ENCODE measurements around the gene PLK3.
A peak's percentile ranks its signal among the peaks of the same experiment; 100 is the strongest.
"Not testable (repeated sequence)": the region's sequence is repeated elsewhere in the genome, so short reads cannot be mapped to it uniquely, and the experiment has no call there.

Gene PLK3

DNA sequence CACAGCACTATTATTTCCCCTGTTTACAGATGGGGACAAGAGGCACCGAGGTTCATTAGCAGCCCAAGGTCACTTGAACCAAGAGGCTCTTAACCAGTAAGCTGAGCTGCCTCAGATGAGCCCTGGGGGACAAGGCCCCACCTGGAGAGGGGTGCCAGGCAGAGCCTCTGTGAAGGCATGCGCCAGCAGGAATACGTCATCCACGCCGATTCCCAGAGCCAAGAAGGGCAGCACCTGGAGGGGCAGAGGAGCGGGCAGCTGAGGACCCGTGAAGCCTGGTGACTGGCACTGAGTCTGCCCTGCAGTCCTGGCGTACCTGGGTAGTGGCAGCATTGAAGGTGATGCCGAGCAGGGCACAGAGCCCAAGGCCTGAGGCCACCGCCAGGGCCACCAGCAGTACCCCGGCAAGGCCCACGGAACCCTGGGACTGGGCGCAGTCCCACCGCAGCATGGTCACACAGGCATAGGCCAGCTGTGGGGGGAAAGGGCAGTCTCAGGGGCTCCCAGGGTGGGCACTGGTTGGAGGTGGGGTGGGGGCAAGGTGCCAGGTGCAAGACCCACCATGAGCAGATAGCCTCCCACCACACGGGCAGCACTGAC lies 28.8 kb downstream of the PLK3 start:
- no peak for DNase-seq

DNA sequence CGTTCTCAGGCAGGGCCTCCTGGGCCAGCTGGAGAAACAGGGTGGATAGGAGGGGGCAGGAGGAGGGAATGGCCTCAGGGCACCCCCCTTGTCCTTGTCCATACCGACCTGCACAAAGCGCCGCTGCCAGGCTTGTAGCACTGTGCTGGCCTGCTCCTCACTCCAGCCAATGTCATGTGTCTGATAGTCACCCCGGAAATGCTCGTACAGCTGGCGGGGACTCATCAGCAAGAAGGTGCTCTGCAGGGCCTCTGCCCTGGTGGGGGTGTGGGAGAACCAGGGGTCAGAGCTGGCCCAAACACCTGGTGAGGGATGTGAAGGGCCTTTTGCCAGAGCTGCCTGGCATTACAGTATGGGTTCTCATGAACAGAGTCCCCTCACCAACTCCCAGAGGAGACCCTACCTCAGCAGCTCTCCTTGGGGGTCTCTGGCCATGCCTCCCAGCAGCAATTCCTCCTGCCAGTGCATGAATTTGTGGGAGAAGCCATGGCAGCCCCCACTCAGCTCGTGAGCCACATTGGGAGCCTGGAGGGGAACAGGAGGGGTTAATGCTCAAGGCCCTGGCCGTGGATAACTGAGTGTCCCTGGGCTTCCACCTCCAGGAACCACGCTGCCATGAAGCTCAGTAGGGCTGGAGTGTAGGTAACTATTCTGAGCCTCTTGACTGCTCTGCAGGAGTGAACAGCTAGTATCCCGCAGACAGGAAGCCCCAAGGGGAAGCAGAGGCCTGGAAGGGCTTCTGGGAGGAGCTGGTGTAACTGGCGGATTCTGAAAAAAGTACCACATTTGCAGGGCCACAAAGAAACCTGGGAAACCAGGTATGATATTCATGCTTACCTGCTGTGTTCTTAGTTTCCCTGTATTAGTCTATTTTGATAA lies 29.6 kb downstream of the PLK3 start:
- no peak for DNase-seq

DNA sequence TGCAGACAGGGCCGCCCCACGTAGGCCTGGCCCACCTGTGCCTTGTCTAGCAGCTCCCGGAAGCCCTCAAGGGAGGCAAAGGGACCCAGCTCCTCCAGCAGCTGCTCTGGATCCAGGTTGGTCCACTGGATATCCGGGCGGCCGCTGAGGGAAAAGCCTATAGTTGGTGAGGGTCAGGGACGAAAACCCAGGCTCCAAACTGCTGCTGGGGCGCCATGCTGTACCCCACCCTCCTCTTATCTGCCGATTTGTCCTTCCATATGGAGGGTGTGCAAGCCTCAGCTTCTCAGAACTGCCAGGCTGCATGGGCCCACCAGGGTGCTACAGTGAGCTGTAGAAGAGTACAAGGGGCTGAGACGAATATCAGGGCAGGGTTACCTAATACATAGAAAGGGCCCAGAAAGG lies 30.7 kb downstream of the PLK3 start:
- no peak for DNase-seq

DNA sequence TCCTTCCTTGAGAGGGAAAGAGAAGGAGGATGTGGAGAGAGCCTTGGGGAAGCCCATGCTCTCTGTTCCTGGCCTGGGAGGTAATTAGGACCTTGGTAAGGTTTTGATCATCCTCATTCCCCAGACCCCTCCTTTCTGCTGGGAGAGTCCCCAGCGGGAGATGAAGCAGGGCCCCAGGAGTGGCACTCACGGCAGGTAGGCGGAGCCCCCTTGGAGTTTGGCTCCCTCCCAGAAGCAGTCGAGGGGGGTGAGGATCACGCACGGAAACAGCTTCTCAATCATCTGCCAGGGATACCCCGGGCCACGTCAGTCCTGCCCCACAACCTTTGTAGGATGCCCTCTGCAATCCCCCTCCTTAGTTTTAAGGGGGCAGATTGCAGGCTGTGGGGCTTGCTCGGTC lies 31.3 kb downstream of the PLK3 start:
- DNase-seq = no peak

DNA sequence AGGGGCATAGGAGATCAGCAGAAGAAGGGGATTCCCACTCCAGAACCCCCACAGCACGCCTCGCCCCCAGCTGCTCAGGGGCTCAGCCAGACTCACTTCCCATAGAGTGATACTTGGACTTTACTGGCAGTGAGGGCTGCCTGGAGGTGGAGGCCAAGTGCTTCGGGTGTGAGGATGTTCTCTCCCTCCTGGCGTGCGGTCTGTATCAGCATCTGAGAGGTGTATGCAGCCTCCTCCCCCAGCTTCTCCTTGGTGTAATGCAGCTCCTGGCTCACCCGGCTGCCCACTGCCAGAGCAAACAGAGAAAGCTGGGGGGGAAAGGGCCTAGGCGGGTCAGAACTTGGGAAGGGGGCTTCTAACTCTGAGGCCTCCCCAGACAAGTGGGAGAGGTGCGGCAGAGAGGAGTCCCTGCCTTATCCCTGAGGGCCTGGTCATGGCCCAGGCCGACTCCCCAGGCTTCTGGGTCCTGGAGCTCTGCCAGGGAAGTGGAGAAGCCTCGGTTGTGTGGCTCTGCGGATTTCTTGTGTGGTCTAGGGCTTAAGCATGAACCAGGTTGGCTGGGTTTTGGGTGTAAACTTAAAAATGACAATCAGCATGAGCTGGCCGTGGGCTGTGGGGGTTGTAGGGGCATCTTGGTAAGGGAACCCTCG lies 32.0 kb downstream of the PLK3 start:
- DNase-seq = no peak

DNA sequence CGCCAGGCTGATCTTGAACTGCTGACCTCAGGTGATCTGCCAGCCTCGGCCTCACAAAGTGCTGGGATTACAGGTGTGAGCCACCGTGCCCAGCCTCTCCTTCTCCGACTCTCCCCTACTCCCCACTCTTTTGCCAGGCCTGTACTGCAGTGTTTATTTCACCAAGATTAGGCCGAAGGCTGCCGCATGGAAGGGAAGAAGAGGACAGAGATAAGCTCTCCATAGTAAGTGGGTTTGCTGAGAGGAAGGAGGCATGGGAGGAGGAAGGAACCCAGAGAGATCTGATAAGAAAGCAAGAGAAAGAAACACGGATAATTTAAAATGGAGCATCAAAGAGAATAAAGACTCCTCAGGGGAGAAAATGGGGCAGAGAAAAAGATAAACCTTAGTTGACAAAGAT lies 34.2 kb downstream of the PLK3 start:
- DNase-seq = no peak

DNA sequence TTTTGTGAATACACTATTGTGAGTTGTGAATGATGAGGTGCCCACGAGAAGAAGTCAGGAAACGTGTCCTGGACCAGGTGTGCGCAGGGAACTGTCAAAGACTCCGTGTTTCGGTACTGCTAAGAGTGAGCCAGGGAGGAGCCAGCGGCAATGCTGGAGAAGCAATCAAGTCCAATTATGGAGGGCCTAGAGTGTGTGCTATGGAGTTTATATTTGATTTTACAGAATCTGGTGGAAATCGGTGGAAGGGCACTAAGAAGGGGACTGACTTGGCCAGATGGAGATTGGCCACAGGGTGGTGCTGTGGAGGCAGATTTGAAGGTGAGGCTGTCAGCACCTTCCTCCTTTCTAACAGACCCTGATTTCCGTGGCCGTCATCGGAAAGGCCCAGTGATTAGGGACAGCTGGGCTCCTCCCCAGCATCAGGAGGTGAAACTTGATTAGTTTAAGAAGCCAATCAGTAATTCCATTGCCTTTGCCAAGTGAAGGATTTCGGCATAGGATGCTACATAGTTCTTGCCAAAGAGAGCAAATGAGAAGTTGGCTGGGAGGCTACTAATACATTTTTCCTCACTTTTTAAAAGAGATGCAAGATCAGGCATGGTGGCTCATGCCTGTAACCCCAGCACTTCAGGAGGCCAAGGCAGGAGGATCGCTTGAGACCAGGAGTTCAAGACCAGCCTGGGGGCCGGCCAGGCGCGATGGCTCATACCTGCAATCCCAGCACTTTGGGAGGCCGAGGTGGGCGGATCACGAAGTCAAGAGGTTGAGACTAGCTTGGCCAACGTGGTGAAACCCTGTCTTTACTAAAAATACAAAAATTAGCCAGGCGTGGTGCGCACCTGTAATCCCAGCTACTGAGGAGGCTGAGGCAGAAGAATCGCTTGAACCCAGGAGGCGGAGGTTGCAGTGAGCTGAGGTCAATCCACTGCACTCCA lies 35.8 kb downstream of the PLK3 start:
- peak; percentile 89 for DNase-seq

DNA sequence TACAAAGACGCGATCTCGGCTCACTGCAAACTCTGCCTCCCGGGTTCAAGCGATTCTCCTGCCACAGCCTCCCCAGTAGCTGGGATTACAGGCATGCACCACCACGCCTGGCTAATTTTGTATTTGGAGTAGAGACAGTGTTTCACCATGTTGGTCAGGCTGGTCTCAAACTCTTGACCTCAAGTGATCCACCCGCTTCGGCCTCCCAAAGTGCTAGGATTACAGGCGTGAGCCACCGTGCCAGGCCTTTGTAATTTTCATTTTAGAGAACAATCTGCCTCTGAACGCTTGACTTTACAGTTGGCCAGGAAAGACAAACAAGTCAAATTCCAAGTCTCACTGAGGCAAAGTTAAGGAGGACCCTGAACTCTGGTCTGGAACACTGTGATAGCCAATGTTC lies 38.1 kb downstream of the PLK3 start:
- not testable (repeated sequence) for DNase-seq

DNA sequence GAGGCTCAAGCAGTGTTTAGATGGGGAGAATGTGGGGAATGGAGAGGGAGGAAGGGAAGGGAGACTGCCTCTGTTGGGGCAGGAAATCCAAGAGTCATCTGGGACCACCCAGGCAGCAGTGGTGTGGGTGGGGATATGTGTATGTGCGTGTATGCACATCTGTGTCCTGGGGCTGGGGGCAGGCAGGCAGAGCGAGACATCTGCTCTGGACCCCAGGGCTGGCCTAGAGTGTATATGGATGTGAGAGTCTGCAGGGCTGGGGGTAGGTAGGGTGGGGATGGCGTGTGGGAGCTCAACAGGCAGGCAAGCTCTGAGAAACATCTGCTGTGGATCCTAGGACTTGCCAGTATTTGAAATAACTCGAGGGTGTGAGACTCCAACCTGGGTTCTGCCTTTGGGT lies 39.4 kb downstream of the PLK3 start:
- DNase-seq = peak; percentile 81

DNA sequence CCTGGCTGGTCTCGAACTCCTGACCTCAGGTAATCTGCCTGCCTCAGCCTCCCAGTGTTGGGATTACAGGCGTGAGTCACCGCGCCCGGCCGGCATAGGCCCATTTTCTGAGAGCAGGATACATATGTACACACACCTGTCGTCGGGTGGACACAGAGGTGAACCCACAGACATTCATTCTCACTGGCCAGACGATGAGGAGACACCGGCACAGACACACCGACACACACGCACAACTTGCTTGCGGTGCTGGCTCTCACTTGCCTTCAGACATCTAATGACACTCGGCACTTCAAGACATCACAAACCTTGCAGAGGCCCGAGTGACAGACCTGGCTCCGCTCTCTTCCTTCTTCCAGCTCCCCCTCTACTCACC lies 42.3 kb downstream of the PLK3 start:
- no peak for DNase-seq

DNA sequence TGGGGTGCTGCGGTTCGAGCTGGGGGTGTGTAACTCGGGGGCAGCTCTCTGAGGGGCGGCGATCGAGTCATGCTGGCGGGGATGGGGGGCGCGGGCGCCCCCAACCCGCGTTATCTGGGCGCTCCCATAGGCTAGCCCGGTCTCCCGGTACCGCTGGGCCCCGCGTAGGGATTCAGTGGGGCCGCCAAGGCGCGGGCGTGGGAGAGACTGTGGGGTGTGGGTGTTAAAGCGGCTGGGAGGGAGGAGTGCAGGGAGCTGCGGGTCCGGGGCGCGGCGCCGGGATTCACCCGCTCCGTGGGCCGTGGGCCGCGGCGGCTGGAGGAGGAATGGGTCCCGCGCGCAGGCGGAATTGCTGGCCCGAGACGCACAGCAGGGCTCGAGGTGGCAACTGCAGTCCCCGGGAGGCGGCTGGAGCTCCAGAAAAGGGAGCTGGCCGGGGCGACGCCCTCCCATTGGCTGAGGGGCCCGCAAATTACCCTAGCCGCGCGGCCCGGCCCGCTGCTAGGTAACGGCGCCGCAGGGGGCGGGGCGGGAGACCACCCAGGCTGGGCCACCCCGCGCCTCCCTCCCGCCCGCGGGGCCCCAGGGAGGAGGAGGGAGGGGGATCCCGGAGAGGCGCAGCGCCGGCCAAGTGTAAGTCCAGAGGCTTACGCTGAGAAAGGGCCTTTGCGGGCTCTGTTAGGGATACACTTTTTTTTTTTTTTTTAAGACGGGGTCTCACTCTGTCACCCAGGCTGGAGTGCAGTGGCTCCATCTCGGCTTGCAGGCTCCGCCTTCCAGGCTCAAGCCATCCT lies 42.9 kb downstream of the PLK3 start, which contains the start of gene PTCH2:
Gene PTCH2 (minus strand): TSS at position 392 of the 794 bp plus-strand sequence. CDS start 321 bp downstream, at position 71.
- DNase-seq = peak; percentile 89

DNA sequence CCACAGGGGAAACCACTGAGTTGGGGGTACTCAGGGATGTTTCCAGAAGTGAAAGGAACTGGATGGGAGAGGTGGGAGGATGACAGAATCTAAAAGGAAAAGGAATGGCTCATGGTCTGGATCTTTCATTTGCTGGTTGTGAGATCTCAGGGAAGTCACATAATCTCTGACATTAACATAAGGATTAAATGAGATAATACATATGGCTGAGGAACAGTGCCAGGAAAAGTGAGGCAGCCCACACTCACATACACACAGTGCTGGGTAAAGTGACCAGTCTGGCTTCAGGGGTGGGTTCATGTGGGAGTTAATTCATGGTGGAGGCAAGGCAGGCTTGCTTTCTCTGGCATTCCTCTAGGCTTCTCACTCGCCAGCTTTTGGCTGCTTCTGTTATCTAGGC lies 46.8 kb downstream of the PLK3 start:
- DNase-seq = no peak

DNA sequence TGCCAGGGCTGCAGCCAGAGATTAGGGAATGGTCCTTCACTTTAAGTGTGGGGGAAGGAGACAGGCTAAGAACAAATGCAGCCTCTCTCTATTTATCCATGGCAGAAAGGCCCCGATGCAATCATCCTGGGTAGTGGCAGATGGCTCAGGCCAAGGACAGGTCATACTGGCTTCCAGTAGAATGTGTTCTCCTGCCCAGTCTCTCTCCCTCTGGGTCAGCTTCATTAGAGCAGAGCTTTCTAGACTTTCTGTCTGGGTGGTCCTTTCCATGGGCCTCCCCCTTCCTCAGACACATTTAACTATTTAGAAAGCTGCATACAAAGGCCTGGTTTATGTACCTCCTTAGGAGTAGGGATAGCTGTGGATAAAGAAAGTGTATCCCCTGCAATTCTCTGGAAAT lies 47.7 kb downstream of the PLK3 start:
- DNase-seq = no peak

DNA sequence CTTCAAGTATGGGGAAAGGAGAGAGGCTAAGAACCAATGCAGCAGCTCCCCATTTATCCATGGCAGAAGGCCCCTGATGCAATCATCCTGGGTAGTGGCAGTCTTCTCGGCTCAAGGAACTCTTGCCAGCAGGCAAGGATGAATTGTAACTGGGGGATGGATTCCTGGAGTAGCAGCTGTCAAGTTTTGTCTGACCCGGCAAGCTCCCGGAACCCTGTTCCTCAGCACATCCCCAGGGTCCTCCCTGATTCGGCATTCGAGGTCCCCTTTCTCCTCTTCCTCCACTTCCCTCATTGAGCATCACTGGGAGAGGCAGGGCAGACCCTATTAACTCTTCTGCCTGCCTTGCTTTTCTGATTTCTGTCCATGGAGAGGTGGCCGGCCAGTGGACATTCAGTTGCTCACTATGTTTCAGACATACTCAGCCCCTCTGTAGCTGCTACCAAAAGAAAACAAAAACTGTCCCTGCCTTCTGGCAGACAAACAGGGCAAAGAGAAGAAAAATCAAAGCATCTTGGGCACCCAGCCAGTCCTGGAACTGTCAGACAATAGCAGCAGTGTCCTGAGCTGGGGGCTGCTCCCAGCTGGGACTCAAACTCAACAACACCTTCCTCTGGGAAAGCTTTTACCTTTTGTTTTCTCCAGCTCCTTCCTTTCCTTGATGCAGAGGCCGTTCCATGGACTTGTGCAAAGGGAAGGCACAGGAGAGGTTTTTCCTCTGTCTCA lies 48.4 kb downstream of the PLK3 start:
- DNase-seq = no peak

DNA sequence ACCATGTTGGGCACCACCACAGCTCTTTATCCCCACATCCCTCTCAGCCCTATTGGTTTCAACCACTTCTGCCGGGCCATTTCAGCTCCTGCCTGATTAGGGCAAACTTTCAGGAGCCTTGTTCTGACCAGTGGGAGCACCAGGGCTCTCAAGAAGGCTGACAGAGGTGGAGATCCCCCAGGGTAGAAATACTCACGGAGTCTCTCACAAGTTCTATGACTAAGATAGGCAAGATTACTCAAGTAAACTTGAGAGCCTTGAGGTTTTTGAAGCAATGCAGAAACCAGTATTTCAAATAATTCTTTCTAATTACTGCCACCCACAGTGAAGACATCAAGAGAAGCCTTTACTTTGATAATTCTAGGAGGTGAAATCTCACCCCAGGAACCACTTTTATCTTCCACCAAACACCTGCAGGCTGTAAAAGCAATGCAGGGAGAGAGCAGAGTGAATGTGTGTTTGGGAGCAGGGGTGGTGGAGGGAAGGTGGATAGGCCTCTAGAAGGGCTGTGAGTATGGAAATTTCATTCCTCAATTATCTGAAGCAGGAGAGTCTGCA lies 49.5 kb downstream of the PLK3 start:
- DNase-seq = no peak

DNA sequence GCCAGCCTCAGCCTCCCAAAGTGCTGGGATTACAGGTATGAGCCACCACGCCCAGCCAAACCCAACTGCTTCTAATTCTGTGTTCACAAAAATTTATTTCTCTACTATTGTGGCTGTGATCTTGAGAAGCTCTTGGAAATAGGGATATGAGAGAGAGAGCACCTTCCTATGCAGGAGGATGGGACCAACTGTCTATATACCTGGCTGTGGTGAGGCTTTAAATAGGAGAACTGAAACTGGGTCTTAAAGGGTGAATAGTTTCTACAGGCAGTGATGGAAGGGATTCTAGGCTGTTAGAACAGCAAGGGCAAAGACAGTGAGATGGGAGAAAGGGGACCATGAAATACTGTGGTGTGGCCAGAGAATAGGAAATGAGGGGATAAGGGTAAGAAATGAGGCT lies 51.1 kb downstream of the PLK3 start:
- no peak for DNase-seq

DNA sequence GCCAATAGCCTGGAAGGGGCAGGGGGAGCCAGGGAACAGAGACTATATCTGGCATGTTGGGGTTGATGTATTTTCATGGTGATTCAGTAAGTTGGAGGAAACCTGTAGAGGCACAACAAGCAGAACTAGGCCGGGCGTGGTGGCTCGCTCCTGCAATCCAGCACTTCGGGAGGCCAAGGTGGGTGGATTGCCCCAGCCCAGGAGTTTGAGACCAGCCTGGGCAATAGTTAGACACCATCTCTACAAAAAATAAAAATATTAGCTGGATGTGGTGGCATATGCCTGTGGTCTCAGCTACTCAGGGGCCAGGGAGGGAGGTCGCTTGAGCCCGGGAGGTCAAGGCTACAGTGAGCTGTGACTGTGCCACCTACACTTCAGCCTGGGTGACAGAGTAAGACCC lies 53.0 kb downstream of the PLK3 start:
- DNase-seq = no peak

DNA sequence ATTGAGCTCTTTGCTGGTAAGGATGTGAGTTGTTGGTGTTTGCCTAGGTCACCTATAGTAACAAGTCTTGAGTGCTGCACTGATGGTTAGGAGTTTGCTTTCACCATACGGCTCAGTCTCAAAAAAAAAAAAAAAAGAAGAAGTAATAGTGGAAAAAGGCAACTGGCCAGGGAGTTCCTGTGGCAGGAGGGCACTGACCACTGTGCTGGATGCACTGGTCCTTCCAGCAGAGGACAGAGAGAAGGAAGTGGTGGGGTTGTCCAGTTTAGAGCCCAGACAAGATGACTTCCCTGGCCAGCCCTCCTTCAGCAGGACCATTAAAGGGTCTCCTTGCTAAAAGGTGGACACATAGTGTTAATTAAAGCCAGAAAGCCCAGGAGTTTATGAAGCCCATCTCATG lies 54.8 kb downstream of the PLK3 start:
- DNase-seq = no peak
